Measurements from ENCODE around the gene UPK3BL1.
"Not testable (repeated sequence)": the region's sequence is repeated elsewhere in the genome, so short reads cannot be mapped to it uniquely, and the experiment has no call there.

UPK3BL1 gene

GRCh38 chr7:102647813-102648212, 5.2 kb upstream of the UPK3BL1 start:
- not testable (repeated sequence) for H3K9me3 Mint-ChIP-seq; H3K36me3 Mint-ChIP-seq (ENCODE audit: low read depth); H3K4me3 Mint-ChIP-seq

GRCh38 chr7:102643404-102643803, 813 bp upstream of the UPK3BL1 start:
- H3K27ac Mint-ChIP-seq; DNase-seq; H3K36me3 Mint-ChIP-seq (ENCODE audit: low read depth); H3K4me1 Mint-ChIP-seq (ENCODE audit: low read depth); H3K4me3 Mint-ChIP-seq; H3K27me3 Mint-ChIP-seq; H3K9me3 Mint-ChIP-seq: not testable (repeated sequence)

More at GRCh38 chr7:102647813-102648212, 5.2 kb upstream of the UPK3BL1 start:
- H3K27ac Mint-ChIP-seq; H3K27me3 Mint-ChIP-seq; DNase-seq; H3K4me1 Mint-ChIP-seq (ENCODE audit: low read depth): not testable (repeated sequence)

GRCh38 chr7:102638848-102639247, 3.7 kb downstream of the UPK3BL1 start:
- H3K9me3 Mint-ChIP-seq; H3K36me3 Mint-ChIP-seq (ENCODE audit: low read depth); H3K4me3 Mint-ChIP-seq; H3K4me1 Mint-ChIP-seq (ENCODE audit: low read depth); H3K27ac Mint-ChIP-seq; H3K27me3 Mint-ChIP-seq; DNase-seq: not testable (repeated sequence)

- H3K27me3 Mint-ChIP-seq; H3K36me3 Mint-ChIP-seq (ENCODE audit: low read depth); H3K4me3 Mint-ChIP-seq; H3K27ac Mint-ChIP-seq; H3K9me3 Mint-ChIP-seq; DNase-seq; H3K4me1 Mint-ChIP-seq (ENCODE audit: low read depth): not testable (repeated sequence)
Measured at GRCh38 chr7:102636956-102637355, 5.6 kb downstream of the UPK3BL1 start.

- not testable (repeated sequence) for H3K36me3 Mint-ChIP-seq (ENCODE audit: low read depth); H3K27ac Mint-ChIP-seq
Measured at GRCh38 chr7:102635354-102635753, 7.2 kb downstream of the UPK3BL1 start.

GRCh38 chr7:102634299-102634698, 8.3 kb downstream of the UPK3BL1 start:
- not testable (repeated sequence) for H3K4me1 Mint-ChIP-seq (ENCODE audit: low read depth)

More at GRCh38 chr7:102635354-102635753, 7.2 kb downstream of the UPK3BL1 start:
- H3K4me1 Mint-ChIP-seq (ENCODE audit: low read depth); H3K27me3 Mint-ChIP-seq; H3K4me3 Mint-ChIP-seq; H3K9me3 Mint-ChIP-seq; DNase-seq: not testable (repeated sequence)

GRCh38 chr7:102630622-102631021, 12.0 kb downstream of the UPK3BL1 start:
- not testable (repeated sequence) for H3K4me1 Mint-ChIP-seq (ENCODE audit: low read depth); H3K27ac Mint-ChIP-seq; H3K9me3 Mint-ChIP-seq

More at GRCh38 chr7:102634299-102634698, 8.3 kb downstream of the UPK3BL1 start:
- H3K36me3 Mint-ChIP-seq (ENCODE audit: low read depth); H3K9me3 Mint-ChIP-seq; H3K27me3 Mint-ChIP-seq; DNase-seq; H3K4me3 Mint-ChIP-seq; H3K27ac Mint-ChIP-seq: not testable (repeated sequence)

GRCh38 chr7:102627271-102627904, 15.2 kb downstream of the UPK3BL1 start:
- not testable (repeated sequence) for H3K27me3 Mint-ChIP-seq; H3K4me3 Mint-ChIP-seq; H3K27ac Mint-ChIP-seq; H3K4me1 Mint-ChIP-seq (ENCODE audit: low read depth); DNase-seq; H3K36me3 Mint-ChIP-seq (ENCODE audit: low read depth); H3K9me3 Mint-ChIP-seq

More at GRCh38 chr7:102630622-102631021, 12.0 kb downstream of the UPK3BL1 start:
- not testable (repeated sequence) for DNase-seq; H3K36me3 Mint-ChIP-seq (ENCODE audit: low read depth); H3K27me3 Mint-ChIP-seq; H3K4me3 Mint-ChIP-seq

GRCh38 chr7:102618122-102618521, 24.5 kb downstream of the UPK3BL1 start:
- not testable (repeated sequence) for DNase-seq

GRCh38 chr7:102616507-102617125, 26.0 kb downstream of the UPK3BL1 start, which contains the start of gene RASA4:
RASA4 (minus strand) TSS chr7:102616756; CDS start chr7:102616689, 67 bp downstream.
- H3K4me3 Mint-ChIP-seq; H3K36me3 Mint-ChIP-seq (ENCODE audit: low read depth); H3K4me1 Mint-ChIP-seq (ENCODE audit: low read depth); H3K27ac Mint-ChIP-seq; H3K27me3 Mint-ChIP-seq; H3K9me3 Mint-ChIP-seq: not testable (repeated sequence)
- DNase-seq: peak; percentile 62

More at GRCh38 chr7:102618122-102618521, 24.5 kb downstream of the UPK3BL1 start:
- H3K36me3 Mint-ChIP-seq (ENCODE audit: low read depth); H3K27ac Mint-ChIP-seq; H3K9me3 Mint-ChIP-seq; H3K4me3 Mint-ChIP-seq; H3K27me3 Mint-ChIP-seq; H3K4me1 Mint-ChIP-seq (ENCODE audit: low read depth): not testable (repeated sequence)

GRCh38 chr7:102615930-102616329, 26.7 kb downstream of the UPK3BL1 start:
- H3K27ac Mint-ChIP-seq; H3K4me1 Mint-ChIP-seq (ENCODE audit: low read depth); H3K4me3 Mint-ChIP-seq; DNase-seq; H3K27me3 Mint-ChIP-seq; H3K9me3 Mint-ChIP-seq; H3K36me3 Mint-ChIP-seq (ENCODE audit: low read depth): not testable (repeated sequence)

GRCh38 chr7:102614873-102615272, 27.7 kb downstream of the UPK3BL1 start:
- not testable (repeated sequence) for H3K4me1 Mint-ChIP-seq (ENCODE audit: low read depth); H3K27ac Mint-ChIP-seq; H3K27me3 Mint-ChIP-seq; H3K9me3 Mint-ChIP-seq; DNase-seq; H3K36me3 Mint-ChIP-seq (ENCODE audit: low read depth); H3K4me3 Mint-ChIP-seq

GRCh38 chr7:102614346-102614697, 28.3 kb downstream of the UPK3BL1 start:
- not testable (repeated sequence) for H3K27me3 Mint-ChIP-seq; H3K4me3 Mint-ChIP-seq; H3K4me1 Mint-ChIP-seq (ENCODE audit: low read depth); H3K9me3 Mint-ChIP-seq; H3K36me3 Mint-ChIP-seq (ENCODE audit: low read depth); H3K27ac Mint-ChIP-seq; DNase-seq

GRCh38 chr7:102613575-102614345, 28.8 kb downstream of the UPK3BL1 start:
- not testable (repeated sequence) for H3K27me3 Mint-ChIP-seq; H3K27ac Mint-ChIP-seq; H3K4me1 Mint-ChIP-seq (ENCODE audit: low read depth); H3K36me3 Mint-ChIP-seq (ENCODE audit: low read depth); H3K9me3 Mint-ChIP-seq; DNase-seq; H3K4me3 Mint-ChIP-seq

- H3K27me3 Mint-ChIP-seq; DNase-seq; H3K27ac Mint-ChIP-seq; H3K36me3 Mint-ChIP-seq (ENCODE audit: low read depth); H3K4me1 Mint-ChIP-seq (ENCODE audit: low read depth); H3K9me3 Mint-ChIP-seq; H3K4me3 Mint-ChIP-seq: not testable (repeated sequence)
Measured at GRCh38 chr7:102611675-102612325, 30.8 kb downstream of the UPK3BL1 start.

Measured in activated T-cell treated with anti-CD3 and anti-CD28 coated beads, Interleukin-2, amount 50 U/mL, for 24 hours (primary cell).